GM18505 (cell line): ENCODE data around the gene GNG7.

Experiments used
- ATAC-seq: cut with Tn5 transposase; IDR thresholded peaks from one replicate; pipeline ENCODE4 v1.9.1; 2021; ENCODE audit not compliant: unreplicated experiment
- POLR2A ChIP-seq: IDR thresholded peaks from 4 replicates; pipeline ENCODE4 v1.6.1; 2011; ENCODE audit warnings: borderline replicate concordance; ENCODE audit not compliant: insufficient read depth, insufficient read length; ENCODE audit errors: extremely low read depth

The GNG7 gene

DNA sequence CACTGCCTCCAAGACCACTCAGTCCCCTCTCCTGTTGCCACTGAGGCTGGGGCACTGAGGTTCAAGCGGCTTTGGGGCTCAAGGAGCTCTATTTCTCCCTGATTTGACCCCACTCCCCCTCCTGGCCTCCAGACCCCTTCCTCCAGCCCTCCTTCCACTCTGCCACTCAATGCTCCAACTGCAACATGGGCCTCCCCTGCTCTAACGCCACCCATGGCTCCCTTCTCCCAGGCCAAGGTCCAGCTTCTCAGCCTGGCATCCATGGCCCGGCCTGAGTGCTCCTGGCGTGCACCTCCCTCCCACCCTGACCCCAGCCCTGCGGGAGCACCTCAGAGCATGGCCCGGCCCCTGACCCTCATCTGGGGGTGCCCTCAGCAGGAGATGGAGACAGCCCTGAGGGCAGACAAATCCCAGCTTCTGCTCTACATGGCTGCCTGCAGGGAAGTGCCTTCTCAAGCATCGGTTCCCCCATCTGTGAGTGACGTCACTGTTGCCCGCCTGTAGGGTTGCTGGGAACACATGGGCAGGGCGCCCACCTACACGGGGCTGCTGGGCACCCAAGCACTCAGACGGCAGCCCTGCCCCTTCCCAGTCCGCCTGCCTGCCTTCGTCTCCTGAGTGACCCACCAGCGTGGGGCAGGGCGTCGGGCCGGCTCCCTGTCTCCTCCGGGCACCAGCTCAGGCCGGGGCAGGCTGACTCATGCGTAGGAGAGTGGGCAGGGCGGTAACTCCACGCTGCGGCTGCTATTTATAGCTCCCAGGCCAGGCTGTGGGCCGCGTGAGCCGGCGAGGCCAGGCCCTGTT is 20.2 kb upstream of the GNG7 start:
- ATAC-seq: no peak
- TF ChIP-seq POLR2A: no peak

DNA sequence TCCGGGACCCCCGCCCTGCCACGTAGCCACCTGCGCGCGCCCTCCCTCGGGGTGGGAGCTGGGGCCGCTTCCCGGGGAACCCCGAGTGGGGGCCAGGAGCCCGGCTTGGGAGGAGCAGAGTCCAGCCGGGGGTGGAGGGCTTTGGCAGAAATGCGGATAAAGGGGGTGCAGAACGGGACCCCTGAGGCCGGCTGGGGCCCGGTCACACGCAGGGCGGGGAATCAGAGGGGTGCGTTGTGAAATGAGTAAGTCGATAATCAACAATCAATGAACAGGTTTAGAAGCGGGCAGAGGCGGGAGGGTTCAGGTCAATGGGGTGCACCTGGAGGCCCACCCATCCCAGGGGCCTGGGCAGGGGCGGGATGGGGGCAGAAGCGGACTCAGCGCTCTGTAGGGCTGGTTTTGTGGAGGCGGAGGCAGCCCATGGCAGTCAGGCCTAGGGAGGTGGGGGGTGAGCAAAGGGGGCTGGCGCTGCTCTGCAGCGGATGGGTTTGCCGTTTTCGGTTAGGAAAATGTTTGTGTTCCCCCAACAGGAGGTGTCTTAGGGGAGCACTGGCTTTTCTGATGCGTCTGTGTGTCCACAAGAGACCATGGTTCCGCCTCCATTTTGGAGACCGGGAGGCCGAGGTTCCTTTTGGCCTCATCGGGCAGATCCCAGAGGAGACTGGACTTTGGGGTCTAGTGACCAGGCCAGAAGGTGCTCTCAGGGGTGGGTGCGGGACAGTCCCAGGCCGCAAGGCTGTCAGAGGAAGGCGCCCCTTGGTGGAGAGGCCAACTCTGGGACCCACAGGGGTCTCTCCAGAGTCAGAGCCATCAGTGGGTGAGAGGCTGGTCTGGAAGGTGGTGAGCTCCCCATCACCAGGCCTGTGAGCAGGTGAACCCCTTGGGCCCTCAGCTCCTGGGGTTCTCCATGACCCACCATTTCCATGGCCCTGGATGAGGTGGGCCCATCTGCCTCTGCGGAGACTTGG is 19.4 kb upstream of the GNG7 start:
- ATAC-seq: no peak
- no peak for TF ChIP-seq POLR2A

- no peak for TF ChIP-seq POLR2A
- no peak for ATAC-seq
Measured at GRCh38 chr19:2720777-2721569, 18.5 kb upstream of the GNG7 start, which contains the start of gene DIRAS1. Gene DIRAS1 (minus strand): TSS chr19:2721372. CDS start chr19:2717806, 3,566 bp downstream.

DNA sequence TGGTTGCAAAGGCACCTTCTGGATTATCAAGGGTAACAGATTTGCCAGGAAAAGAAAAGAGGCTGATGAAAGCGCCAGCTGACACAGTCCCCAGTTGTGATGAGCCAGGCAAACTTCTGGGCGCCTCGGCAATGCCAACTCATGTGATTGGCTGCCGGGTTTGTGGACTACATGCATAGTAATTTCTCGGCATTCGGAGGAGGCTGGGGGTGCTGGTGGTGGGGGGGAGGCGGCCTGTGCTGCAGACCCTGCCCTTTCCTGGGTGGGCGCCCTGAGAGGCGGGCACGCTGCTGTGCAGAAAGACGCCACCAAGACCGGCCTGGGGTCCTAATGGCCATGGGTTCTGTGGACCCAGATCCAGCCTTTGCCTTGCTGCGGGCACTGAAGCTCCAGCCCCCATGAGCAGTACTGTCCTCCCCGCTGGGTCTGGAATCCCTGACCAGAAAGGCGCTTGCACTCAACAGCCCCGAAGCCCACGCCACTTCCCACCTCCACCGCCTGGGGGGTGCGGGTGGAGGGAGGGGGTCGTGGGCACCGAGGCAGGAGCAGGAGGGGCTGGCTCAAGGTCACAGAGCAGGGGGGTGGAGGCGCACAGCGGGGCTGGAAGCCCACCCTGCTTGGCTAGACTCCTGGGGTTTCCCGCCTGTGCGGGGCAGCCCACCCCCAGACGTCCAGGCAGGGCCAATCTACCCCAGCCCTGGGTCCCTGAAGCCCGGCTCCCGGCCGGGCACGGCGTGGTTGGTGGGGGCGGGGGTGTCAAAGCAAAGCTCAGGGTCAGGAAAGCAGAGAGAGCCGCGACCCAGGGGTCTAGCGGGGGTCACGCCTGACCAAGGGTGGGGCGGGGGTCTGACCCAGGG is 17.7 kb upstream of the GNG7 start:
- no peak for TF ChIP-seq POLR2A
- no peak for ATAC-seq

DNA sequence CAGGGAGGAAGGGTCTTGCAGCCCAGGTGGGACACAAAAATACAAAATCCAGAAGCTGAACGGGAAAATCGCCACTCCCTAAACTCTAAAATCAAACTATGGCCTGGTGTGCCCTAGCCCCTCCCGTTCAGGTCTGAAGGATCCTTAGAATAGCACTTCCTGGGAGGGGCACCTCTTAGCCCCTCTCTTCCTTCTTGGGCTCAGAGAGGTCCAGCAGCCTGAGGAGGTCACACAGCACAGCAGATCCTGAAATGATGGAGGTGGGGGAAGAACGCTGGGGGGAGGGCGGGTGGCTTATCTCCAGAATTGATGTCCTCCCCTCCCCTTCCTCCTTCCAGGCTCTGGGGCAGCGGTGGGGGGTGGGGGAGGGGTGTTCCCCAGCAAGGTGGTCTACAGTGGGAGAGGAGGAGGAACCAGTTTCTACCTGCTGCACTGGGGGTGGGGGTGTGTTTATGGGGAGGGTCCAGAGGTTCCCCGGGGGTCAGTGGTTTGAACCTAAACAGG is 16.8 kb upstream of the GNG7 start:
- no peak for TF ChIP-seq POLR2A
- ATAC-seq: no peak

GRCh38 chr19:2717638-2718541 is 15.4 kb upstream of the GNG7 start:
- ATAC-seq: no peak
- TF ChIP-seq POLR2A: no peak

- TF ChIP-seq POLR2A: no peak
- no peak for ATAC-seq
Measured at GRCh38 chr19:2716722-2717637, 14.5 kb upstream of the GNG7 start.

GRCh38 chr19:2716275-2716650 is 13.8 kb upstream of the GNG7 start:
- ATAC-seq: no peak
- TF ChIP-seq POLR2A: no peak

GRCh38 chr19:2715470-2716274 is 13.2 kb upstream of the GNG7 start:
- no peak for ATAC-seq
- TF ChIP-seq POLR2A: no peak
